GM12878 (cell line): ENCODE results near the gene DNAJC4. TPM values are rescaled to one million over a fixed set of nuclear protein-coding genes. Genes with fewer than 3 reads are reported as not detected.

Experiments
- ATF7 ChIP-seq: fragments of 450-650 bp; IDR thresholded peaks from 2 replicates; pipeline ENCODE4 v1.6.1; 2016; ENCODE audit warnings: low read depth, mild to moderate bottlenecking
- BCL11A ChIP-seq: IDR thresholded peaks from 2 replicates; pipeline ENCODE4 v1.6.1; 2011; ENCODE audit warnings: low read depth, low read length
- BHLHE40 ChIP-seq, 2 experiments: fragments of 450-650 bp in 1 of 2; IDR thresholded peaks; 2 replicates each; pipeline ENCODE4 v1.6.1; 2011 to 2017; ENCODE audit warnings: low read depth in 2 of 2, borderline replicate concordance in 1 of 2, improper control_type of control experiment in 1 of 2, low read length in 1 of 2, mild to moderate bottlenecking in 1 of 2
- CHD2 ChIP-seq: IDR thresholded peaks from 2 replicates; pipeline ENCODE4 v1.6.1; 2011; ENCODE audit warnings: low read depth, low read length, improper control_type of control experiment, borderline replicate concordance
- CHD4 ChIP-seq: fragments of 200-600 bp; sonication (generic); IDR thresholded peaks from 2 replicates; pipeline ENCODE4 v1.6.1; 2016; ENCODE audit warnings: mild to moderate bottlenecking
- ETV6 ChIP-seq, 2 experiments: fragments of 450-650 bp in 1 of 2; IDR thresholded peaks in 1 of 2; conservative IDR thresholded peaks in 1 of 2; 2 replicates each; pipeline ENCODE4 v1.6.1; 2014; ENCODE audit warnings: antibody characterized with exemption in 1 of 2, borderline replicate concordance in 1 of 2, low read depth in 1 of 2, mild to moderate bottlenecking in 1 of 2, moderate library complexity in 1 of 2
- MEF2B ChIP-seq: fragments of 450-650 bp; IDR thresholded peaks from 2 replicates; pipeline ENCODE4 v1.6.1; 2018; ENCODE audit warnings: mild to moderate bottlenecking, moderate library complexity; ENCODE audit not compliant: partially characterized antibody, poor library complexity, severe bottlenecking
- PAX5 ChIP-seq: IDR thresholded peaks from 2 replicates; pipeline ENCODE4 v1.6.1; 2011; ENCODE audit warnings: low read depth, low read length, borderline replicate concordance
- SMC3 ChIP-seq: IDR thresholded peaks from 2 replicates; pipeline ENCODE4 v1.6.1; 2011; ENCODE audit warnings: low read length, improper control_type of control experiment, borderline replicate concordance
- SPI1 ChIP-seq: IDR thresholded peaks from 2 replicates; pipeline ENCODE4 v1.6.1; 2011; ENCODE audit warnings: low read depth, mild to moderate bottlenecking, low read length, moderate library complexity, borderline replicate concordance; ENCODE audit not compliant: insufficient read depth
- TCF12 ChIP-seq: IDR thresholded peaks from 2 replicates; pipeline ENCODE4 v1.6.1; 2011; ENCODE audit warnings: low read depth, mild to moderate bottlenecking, low read length
- TCF7 ChIP-seq: IDR thresholded peaks from 2 replicates; pipeline ENCODE4 v1.6.1; 2014; ENCODE audit warnings: antibody characterized with exemption, borderline replicate concordance
- YY1 ChIP-seq: IDR thresholded peaks from 2 replicates; pipeline ENCODE4 v1.6.1; 2011; ENCODE audit warnings: low read depth, mild to moderate bottlenecking, low read length
- polyA plus RNA-seq, 11 experiments: library from polyadenylated mRNA; depleted of rRNA in 4 of 11; unstranded in 6 of 11; stranded (reverse) in 5 of 11; fragments of >200 nt; fragmentation: Nextera tagmentation in 4 of 11; fragmentation: Illumina TruSeq in 1 of 11; extraction: Ambion mirVana in 4 of 11; extraction: Trizol in 1 of 11; gene quantifications; 1 replicate in 1 of 11; 2 replicates in 10 of 11; pipeline versions ENCODE4 v1.2.1 to v1.2.3, GENCODE V29; 2011 to 2016; ENCODE audit warnings: inconsistent platforms in 2 of 11, missing spikeins in 2 of 11, low read depth in 1 of 11
- total RNA-seq, 4 experiments: library from RNA; depleted of rRNA in 3 of 4; stranded (reverse); fragments of >200 nt in 3 of 4; fragmentation: Illumina TruSeq in 1 of 4; extraction: Trizol in 1 of 4; gene quantifications; 2 replicates each; pipeline versions ENCODE4 v1.2.1 to v1.2.3, GENCODE V29; 2013 to 2021
- TF ChIP-seq, protein P1 (sequence below): fragments of 150-350 bp; IDR thresholded peaks from 2 replicates; pipeline ENCODE4 v1.6.1; 2014; ENCODE audit warnings: mild to moderate bottlenecking, low read depth, low read length
- TF ChIP-seq, protein P2 (sequence below): fragments of 450-650 bp; IDR thresholded peaks from 2 replicates; pipeline ENCODE4 v1.6.1; 2016; ENCODE audit warnings: mild to moderate bottlenecking
- TF ChIP-seq, protein P3 (sequence below): IDR thresholded peaks from 2 replicates; pipeline ENCODE4 v1.6.1; 2011; ENCODE audit warnings: borderline replicate concordance, low read depth, mild to moderate bottlenecking, moderate library complexity, low read length; ENCODE audit not compliant: insufficient read depth, poor library complexity, severe bottlenecking
- TF ChIP-seq, protein P4 (sequence below): fragments of 450-650 bp; IDR thresholded peaks from 2 replicates; pipeline ENCODE4 v1.6.1; 2017; ENCODE audit warnings: mild to moderate bottlenecking, low read depth, inconsistent platforms; ENCODE audit not compliant: poor library complexity, severe bottlenecking
- TF ChIP-seq, protein P5 (sequence below): fragments of 450-650 bp; IDR thresholded peaks from 2 replicates; pipeline ENCODE4 v1.6.1; 2017; ENCODE audit warnings: mild to moderate bottlenecking, moderate library complexity

The DNAJC4 gene
- total and polyA plus RNA-seq, 10 of the 15 experiments (the other 5 are each of a cell fraction or from before 2014, with no cell fraction given) = 3.7 to 64.9 (median 30.1) TPM

DNA sequence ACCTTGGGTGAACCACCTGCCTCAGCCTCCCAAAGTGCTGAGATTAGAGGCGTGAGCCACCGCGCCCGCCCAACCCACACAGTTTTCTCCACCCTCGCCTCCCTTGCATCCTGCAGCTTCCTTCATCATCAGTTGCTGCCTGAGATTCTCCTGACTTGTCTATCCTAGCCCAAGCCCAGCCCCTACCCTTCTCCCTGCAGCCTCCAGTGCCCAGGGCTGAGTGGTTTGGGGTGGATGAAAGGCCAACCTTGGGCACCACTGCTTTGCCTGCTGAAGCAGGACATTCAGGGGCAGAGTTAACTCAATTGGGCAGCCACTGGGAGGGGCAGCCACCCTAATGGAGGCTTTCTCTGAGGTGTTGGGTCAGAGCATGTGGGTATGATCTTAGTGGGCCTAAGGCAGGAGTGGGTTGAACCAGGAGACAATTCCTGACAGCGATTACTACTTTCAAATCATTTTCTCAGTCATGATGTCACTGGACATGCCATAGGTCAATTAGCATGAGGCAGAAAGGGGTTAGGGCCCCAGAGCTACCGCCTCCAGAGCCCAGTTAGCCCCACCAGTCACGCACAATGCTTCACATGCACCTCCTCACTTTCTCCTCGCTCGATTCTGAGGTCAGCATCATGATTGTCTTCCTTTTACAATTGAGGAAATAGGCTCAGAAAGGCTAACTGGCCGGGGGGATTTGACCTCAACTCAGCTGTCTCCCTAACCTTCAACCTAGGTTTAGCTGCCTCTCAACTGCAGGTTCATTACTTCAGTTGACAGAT is 9.5 kb downstream of the DNAJC4 start (continued):
- TF ChIP-seq, protein P1, sequence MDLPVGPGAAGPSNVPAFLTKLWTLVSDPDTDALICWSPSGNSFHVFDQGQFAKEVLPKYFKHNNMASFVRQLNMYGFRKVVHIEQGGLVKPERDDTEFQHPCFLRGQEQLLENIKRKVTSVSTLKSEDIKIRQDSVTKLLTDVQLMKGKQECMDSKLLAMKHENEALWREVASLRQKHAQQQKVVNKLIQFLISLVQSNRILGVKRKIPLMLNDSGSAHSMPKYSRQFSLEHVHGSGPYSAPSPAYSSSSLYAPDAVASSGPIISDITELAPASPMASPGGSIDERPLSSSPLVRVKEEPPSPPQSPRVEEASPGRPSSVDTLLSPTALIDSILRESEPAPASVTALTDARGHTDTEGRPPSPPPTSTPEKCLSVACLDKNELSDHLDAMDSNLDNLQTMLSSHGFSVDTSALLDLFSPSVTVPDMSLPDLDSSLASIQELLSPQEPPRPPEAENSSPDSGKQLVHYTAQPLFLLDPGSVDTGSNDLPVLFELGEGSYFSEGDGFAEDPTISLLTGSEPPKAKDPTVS = no peak
- TF ChIP-seq, protein P2, sequence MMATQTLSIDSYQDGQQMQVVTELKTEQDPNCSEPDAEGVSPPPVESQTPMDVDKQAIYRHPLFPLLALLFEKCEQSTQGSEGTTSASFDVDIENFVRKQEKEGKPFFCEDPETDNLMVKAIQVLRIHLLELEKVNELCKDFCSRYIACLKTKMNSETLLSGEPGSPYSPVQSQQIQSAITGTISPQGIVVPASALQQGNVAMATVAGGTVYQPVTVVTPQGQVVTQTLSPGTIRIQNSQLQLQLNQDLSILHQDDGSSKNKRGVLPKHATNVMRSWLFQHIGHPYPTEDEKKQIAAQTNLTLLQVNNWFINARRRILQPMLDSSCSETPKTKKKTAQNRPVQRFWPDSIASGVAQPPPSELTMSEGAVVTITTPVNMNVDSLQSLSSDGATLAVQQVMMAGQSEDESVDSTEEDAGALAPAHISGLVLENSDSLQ = no peak; the same call in 1 of the 2 replicates
- TF ChIP-seq SPI1 = peak; percentile 85
- peak; percentile 71; the same call in 1 of the 2 replicates for TF ChIP-seq ATF7
- TF ChIP-seq, protein P3, sequence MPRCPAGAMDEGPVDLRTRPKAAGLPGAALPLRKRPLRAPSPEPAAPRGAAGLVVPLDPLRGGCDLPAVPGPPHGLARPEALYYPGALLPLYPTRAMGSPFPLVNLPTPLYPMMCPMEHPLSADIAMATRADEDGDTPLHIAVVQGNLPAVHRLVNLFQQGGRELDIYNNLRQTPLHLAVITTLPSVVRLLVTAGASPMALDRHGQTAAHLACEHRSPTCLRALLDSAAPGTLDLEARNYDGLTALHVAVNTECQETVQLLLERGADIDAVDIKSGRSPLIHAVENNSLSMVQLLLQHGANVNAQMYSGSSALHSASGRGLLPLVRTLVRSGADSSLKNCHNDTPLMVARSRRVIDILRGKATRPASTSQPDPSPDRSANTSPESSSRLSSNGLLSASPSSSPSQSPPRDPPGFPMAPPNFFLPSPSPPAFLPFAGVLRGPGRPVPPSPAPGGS = no peak
- peak in 1 of 2 experiments; percentile 95; a peak in 2 of 4 replicates for TF ChIP-seq ETV6 (conservative IDR thresholded peaks at IDR 0.05 in 1 of 2, IDR thresholded peaks at IDR 0.05 in 1 of 2; ENCODE audit: borderline replicate concordance in 1 of 2, low read depth in 1 of 2)
- 0 out of 2 replicates have a peak, but pooled peaks have one; percentile 1 for TF ChIP-seq TCF12
- TF ChIP-seq SMC3 = no peak
- TF ChIP-seq BHLHE40 (IDR thresholded peaks at IDR 0.05; ENCODE audit: borderline replicate concordance in 1 of 2, low read depth in 2 of 2, low read length in 1 of 2) = peak; percentile 42 to 69
- TF ChIP-seq CHD4 = no peak
- TF ChIP-seq, protein P4, sequence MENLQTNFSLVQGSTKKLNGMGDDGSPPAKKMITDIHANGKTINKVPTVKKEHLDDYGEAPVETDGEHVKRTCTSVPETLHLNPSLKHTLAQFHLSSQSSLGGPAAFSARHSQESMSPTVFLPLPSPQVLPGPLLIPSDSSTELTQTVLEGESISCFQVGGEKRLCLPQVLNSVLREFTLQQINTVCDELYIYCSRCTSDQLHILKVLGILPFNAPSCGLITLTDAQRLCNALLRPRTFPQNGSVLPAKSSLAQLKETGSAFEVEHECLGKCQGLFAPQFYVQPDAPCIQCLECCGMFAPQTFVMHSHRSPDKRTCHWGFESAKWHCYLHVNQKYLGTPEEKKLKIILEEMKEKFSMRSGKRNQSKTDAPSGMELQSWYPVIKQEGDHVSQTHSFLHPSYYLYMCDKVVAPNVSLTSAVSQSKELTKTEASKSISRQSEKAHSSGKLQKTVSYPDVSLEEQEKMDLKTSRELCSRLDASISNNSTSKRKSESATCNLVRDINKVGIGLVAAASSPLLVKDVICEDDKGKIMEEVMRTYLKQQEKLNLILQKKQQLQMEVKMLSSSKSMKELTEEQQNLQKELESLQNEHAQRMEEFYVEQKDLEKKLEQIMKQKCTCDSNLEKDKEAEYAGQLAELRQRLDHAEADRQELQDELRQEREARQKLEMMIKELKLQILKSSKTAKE = no peak
- peak; percentile 78 for TF ChIP-seq PAX5
- no peak for TF ChIP-seq MEF2B
- no peak for TF ChIP-seq CHD2
- peak; percentile 79 for TF ChIP-seq BCL11A
- TF ChIP-seq YY1 = peak; percentile 58
- TF ChIP-seq, protein P5, sequence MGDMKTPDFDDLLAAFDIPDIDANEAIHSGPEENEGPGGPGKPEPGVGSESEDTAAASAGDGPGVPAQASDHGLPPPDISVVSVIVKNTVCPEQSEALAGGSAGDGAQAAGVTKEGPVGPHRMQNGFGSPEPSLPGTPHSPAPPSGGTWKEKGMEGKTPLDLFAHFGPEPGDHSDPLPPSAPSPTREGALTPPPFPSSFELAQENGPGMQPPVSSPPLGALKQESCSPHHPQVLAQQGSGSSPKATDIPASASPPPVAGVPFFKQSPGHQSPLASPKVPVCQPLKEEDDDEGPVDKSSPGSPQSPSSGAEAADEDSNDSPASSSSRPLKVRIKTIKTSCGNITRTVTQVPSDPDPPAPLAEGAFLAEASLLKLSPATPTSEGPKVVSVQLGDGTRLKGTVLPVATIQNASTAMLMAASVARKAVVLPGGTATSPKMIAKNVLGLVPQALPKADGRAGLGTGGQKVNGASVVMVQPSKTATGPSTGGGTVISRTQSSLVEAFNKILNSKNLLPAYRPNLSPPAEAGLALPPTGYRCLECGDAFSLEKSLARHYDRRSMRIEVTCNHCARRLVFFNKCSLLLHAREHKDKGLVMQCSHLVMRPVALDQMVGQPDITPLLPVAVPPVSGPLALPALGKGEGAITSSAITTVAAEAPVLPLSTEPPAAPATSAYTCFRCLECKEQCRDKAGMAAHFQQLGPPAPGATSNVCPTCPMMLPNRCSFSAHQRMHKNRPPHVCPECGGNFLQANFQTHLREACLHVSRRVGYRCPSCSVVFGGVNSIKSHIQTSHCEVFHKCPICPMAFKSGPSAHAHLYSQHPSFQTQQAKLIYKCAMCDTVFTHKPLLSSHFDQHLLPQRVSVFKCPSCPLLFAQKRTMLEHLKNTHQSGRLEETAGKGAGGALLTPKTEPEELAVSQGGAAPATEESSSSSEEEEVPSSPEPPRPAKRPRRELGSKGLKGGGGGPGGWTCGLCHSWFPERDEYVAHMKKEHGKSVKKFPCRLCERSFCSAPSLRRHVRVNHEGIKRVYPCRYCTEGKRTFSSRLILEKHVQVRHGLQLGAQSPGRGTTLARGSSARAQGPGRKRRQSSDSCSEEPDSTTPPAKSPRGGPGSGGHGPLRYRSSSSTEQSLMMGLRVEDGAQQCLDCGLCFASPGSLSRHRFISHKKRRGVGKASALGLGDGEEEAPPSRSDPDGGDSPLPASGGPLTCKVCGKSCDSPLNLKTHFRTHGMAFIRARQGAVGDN = peak; percentile 70
- no peak for TF ChIP-seq TCF7
